CD14-positive monocyte (primary cell): ENCODE data around the gene STRN. TPM values are rescaled to one million over a fixed set of nuclear protein-coding genes. Genes with fewer than 3 reads are reported as not detected.

Experiments
- DNase-seq, 3 donors: peaks; one replicate each; pipeline ENCODE4 v3.0.0-alpha.2; 2011 to 2022
- H2AFZ ChIP-seq: 2 replicates; pipeline ENCODE4 v1.6.0; 2012; ENCODE audit warnings: mild to moderate bottlenecking, low read depth, low read length, inconsistent platforms; ENCODE audit not compliant: insufficient read depth, poor library complexity, severe bottlenecking
- H3K27ac ChIP-seq, 2 donors: 1 replicate in 1 of 2; 2 replicates in 1 of 2; pipeline ENCODE4 v1.5.1; 2012 to 2013; ENCODE audit warnings: low read length in 2 of 2, control low read depth in 1 of 2, inconsistent platforms in 1 of 2, low read depth in 1 of 2, mild to moderate bottlenecking in 1 of 2
- H3K27me3 ChIP-seq, 2 donors: one replicate each; pipeline versions ENCODE4 v1.6.0 to v1.6.1; 2011 to 2013; ENCODE audit warnings: low read length in 2 of 2; ENCODE audit not compliant: control insufficient read depth in 2 of 2, insufficient read depth in 2 of 2
- H3K36me3 ChIP-seq, 2 donors: replicated peaks in 1 of 2; 1 replicate in 1 of 2; 2 replicates in 1 of 2; pipeline versions ENCODE4 v1.5.1 to v1.6.1; 2012 to 2013; ENCODE audit warnings: low read length in 2 of 2, control low read depth in 1 of 2, inconsistent platforms in 1 of 2, mild to moderate bottlenecking in 1 of 2; ENCODE audit not compliant: insufficient read depth in 2 of 2, control insufficient read depth in 1 of 2
- H3K4me1 ChIP-seq, 2 donors: 1 replicate in 1 of 2; 2 replicates in 1 of 2; pipeline versions ENCODE4 v1.5.1 to v1.6.1; 2012 to 2013; ENCODE audit warnings: low read length in 2 of 2, control low read depth in 1 of 2, inconsistent platforms in 1 of 2, mild to moderate bottlenecking in 1 of 2, moderate library complexity in 1 of 2; ENCODE audit not compliant: insufficient read depth in 2 of 2, control insufficient read depth in 1 of 2
- H3K4me2 ChIP-seq: replicated peaks from 2 replicates; pipeline ENCODE3; 2012; ENCODE audit warnings: low read length, moderate library complexity, mild to moderate bottlenecking; ENCODE audit not compliant: poor library complexity, severe bottlenecking; ENCODE audit errors: extremely low read depth
- H3K4me3 ChIP-seq, 3 experiments: fragments of 200-600 bp in 1 of 3; sonication (generic) in 1 of 3; replicated peaks in 1 of 3; 1 replicate in 2 of 3; 2 replicates in 1 of 3; pipeline ENCODE4 v1.5.1; 2011 to 2013; ENCODE audit warnings: low read length in 3 of 3, mild to moderate bottlenecking in 3 of 3, control low read depth in 2 of 3, low read depth in 2 of 3, inconsistent platforms in 1 of 3, moderate library complexity in 1 of 3
- H3K79me2 ChIP-seq: 2 replicates; pipeline ENCODE4 v1.6.0; 2012; ENCODE audit warnings: mild to moderate bottlenecking, control low read depth, inconsistent platforms, low read length, moderate library complexity; ENCODE audit not compliant: insufficient read depth
- H3K9ac ChIP-seq: 2 replicates; pipeline ENCODE4 v1.6.0; 2017; ENCODE audit warnings: low read length, mild to moderate bottlenecking; ENCODE audit not compliant: insufficient read depth, poor library complexity, severe bottlenecking
- H3K9me3 ChIP-seq, 2 donors: replicated peaks in 1 of 2; 1 replicate in 1 of 2; 2 replicates in 1 of 2; pipeline versions ENCODE4 v1.5.1 to v1.6.1; 2012 to 2013; ENCODE audit warnings: low read length in 2 of 2, control low read depth in 1 of 2; ENCODE audit not compliant: control insufficient read depth in 1 of 2, insufficient read depth in 1 of 2
- H4K20me1 ChIP-seq: 2 replicates; pipeline ENCODE4 v1.6.0; 2012; ENCODE audit warnings: mild to moderate bottlenecking, low read length, control low read depth, moderate library complexity; ENCODE audit not compliant: insufficient read depth
- H3K27ac Mint-ChIP-seq, 7 donors: one replicate each; pipeline ENCODE4 v1.8.0; 2020; ENCODE audit warnings: mild to moderate bottlenecking in 7 of 7, mixed read lengths in 7 of 7, moderate library complexity in 6 of 7, inconsistent platforms in 2 of 7
- H3K27me3 Mint-ChIP-seq, 3 donors: one replicate each; pipeline ENCODE4 v1.8.0; 2021 to 2022; ENCODE audit warnings: low read depth in 3 of 3, mild to moderate bottlenecking in 3 of 3, mixed read lengths in 3 of 3, moderate library complexity in 3 of 3, inconsistent platforms in 1 of 3
- H3K36me3 Mint-ChIP-seq, 2 donors: one replicate each; pipeline ENCODE4 v1.8.0; 2020; ENCODE audit warnings: mixed read lengths in 2 of 2, inconsistent platforms in 1 of 2, mild to moderate bottlenecking in 1 of 2
- H3K4me1 Mint-ChIP-seq: one replicate; pipeline ENCODE4 v1.8.0; 2020; ENCODE audit warnings: mild to moderate bottlenecking, mixed read lengths
- H3K4me3 Mint-ChIP-seq, 2 donors: one replicate each; pipeline ENCODE4 v1.8.0; 2020; ENCODE audit warnings: mild to moderate bottlenecking in 2 of 2, mixed read lengths in 2 of 2, moderate library complexity in 1 of 2
- H3K9me3 Mint-ChIP-seq, 7 donors: one replicate each; pipeline ENCODE4 v1.8.0; 2020 to 2022; ENCODE audit warnings: mixed read lengths in 7 of 7, mild to moderate bottlenecking in 6 of 7, moderate library complexity in 6 of 7, inconsistent platforms in 2 of 7
- CTCF ChIP-seq: fragments of 200-600 bp; IDR thresholded peaks from one replicate; pipeline ENCODE4 v1.8.0; 2022; ENCODE audit warnings: antibody characterized with exemption, mild to moderate bottlenecking
- WGBS: methylation state at CpG from one replicate; pipeline ENCODE4 v1.1.5; 2013; ENCODE audit warnings: missing lambda C conversion rate; ENCODE audit not compliant: insufficient coverage; 5-methylcytosine and 5-hydroxymethylcytosine counted together
- intact Hi-C, 2 donors: fragments of 100-400 bp; cut with micrococcal nuclease; formaldehyde crosslinking; loops; one replicate each; pipeline versions ENCODE4 v1.15.0 to v1.15.1; 2023
- polyA plus RNA-seq, 3 donors: library from polyadenylated mRNA; depleted of rRNA in 1 of 3; unstranded in 2 of 3; stranded (reverse) in 1 of 3; fragments of 300-500 nt in 2 of 3; fragments of >200 nt in 1 of 3; fragmentation: Illumina TruSeq in 2 of 3; gene quantifications; 1 replicate in 2 of 3; 2 replicates in 1 of 3; pipeline ENCODE4 v1.2.3, GENCODE V29; 2012 to 2021

The STRN gene
- polyA plus RNA-seq, 3 donors: 7.0 to 15.7 (median 10.7) TPM

GRCh38 chr2:36820942-36821605, 145.3 kb downstream of the STRN start:
- no peak overlapping the region for H3K27ac ChIP-seq
- no peak overlapping the region for H3K4me2 ChIP-seq
- no peak overlapping the region for H2AFZ ChIP-seq
- H3K4me1 ChIP-seq: no peaks in the 10 kb centered on the region
- Mint-ChIP-seq H3K36me3 (no peaks in the 10 kb centered on the region), H3K27ac (no peak overlapping the region), H3K27me3 (peaks cover 0 to 2% (median 2%) of the 10 kb centered on the region in 3 donors), H3K4me3 (no peak overlapping the region), H3K4me1 (peaks cover 8% of the 10 kb centered on the region), H3K9me3 (no peaks in the 10 kb centered on the region)
- no peaks in the 10 kb centered on the region for H3K27me3 ChIP-seq
- no peak for TF ChIP-seq CTCF
- H3K36me3 ChIP-seq: no peaks in the 10 kb centered on the region
- intact Hi-C loops: no loop called here
- H4K20me1 ChIP-seq: no peaks in the 10 kb centered on the region
- H3K9ac ChIP-seq: no peak overlapping the region
- no peaks in the 10 kb centered on the region for H3K9me3 ChIP-seq
- 98% methylated on average over 4 of the region's 7 CpGs for WGBS
- no peak overlapping the region for H3K4me3 ChIP-seq
- H3K79me2 ChIP-seq: no peaks in the 10 kb centered on the region
- DNase-seq: no peak

GRCh38 chr2:36819095-36819711, 147.1 kb downstream of the STRN start:
- Histone ChIP-seq H4K20me1 (no peaks in the 10 kb centered on the region), H3K9ac (no peak overlapping the region), H3K27me3 (no peaks in the 10 kb centered on the region), H3K36me3 (no peaks in the 10 kb centered on the region), H3K4me3 (no peak overlapping the region), H2AFZ (no peak overlapping the region), H3K9me3 (no peaks in the 10 kb centered on the region), H3K79me2 (no peaks in the 10 kb centered on the region), H3K4me2 (no peak overlapping the region), H3K4me1 (no peaks in the 10 kb centered on the region), H3K27ac (no peak overlapping the region)
- Mint-ChIP-seq H3K4me3 (no peak overlapping the region), H3K27ac (no peak overlapping the region), H3K4me1 (peaks cover 8% of the 10 kb centered on the region), H3K27me3 (peaks cover 0 to 2% (median 0%) of the 10 kb centered on the region in 3 donors), H3K9me3 (no peaks in the 10 kb centered on the region), H3K36me3 (no peaks in the 10 kb centered on the region)
- intact Hi-C loops: no loop called here
- no CpG with 5 or more reads among the region's 4 CpGs for WGBS
- no peak for TF ChIP-seq CTCF
- DNase-seq: no peak
